ENCODE data around the gene ZNF697.
"Not testable (repeated sequence)": the region's sequence is repeated elsewhere in the genome, so short reads cannot be mapped to it uniquely, and the experiment has no call there.

ZNF697 gene

GRCh38 chr1:119647734-119648619 lies at the start of gene ZNF697:
Gene ZNF697, minus strand, starts transcription at chr1:119648266. Its CDS starts 22,166 bp downstream, at chr1:119626100.
- DNase-seq (ENCODE audit: low spot score), result peak; percentile 98
- TF ChIP-seq, protein P1, sequence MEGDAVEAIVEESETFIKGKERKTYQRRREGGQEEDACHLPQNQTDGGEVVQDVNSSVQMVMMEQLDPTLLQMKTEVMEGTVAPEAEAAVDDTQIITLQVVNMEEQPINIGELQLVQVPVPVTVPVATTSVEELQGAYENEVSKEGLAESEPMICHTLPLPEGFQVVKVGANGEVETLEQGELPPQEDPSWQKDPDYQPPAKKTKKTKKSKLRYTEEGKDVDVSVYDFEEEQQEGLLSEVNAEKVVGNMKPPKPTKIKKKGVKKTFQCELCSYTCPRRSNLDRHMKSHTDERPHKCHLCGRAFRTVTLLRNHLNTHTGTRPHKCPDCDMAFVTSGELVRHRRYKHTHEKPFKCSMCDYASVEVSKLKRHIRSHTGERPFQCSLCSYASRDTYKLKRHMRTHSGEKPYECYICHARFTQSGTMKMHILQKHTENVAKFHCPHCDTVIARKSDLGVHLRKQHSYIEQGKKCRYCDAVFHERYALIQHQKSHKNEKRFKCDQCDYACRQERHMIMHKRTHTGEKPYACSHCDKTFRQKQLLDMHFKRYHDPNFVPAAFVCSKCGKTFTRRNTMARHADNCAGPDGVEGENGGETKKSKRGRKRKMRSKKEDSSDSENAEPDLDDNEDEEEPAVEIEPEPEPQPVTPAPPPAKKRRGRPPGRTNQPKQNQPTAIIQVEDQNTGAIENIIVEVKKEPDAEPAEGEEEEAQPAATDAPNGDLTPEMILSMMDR (IDR thresholded peaks at IDR 0.05), result no peak
- peak within 1 kb of the TSS; percentile 97 for H3K4me3 ChIP-seq
- peak within 1 kb of the TSS; percentile 89 to 98 for H3K27ac ChIP-seq

- Histone ChIP-seq H3K4me3 (no peak overlapping the region), H3K27ac (no peak overlapping the region)
- TF ChIP-seq, protein P1 (IDR thresholded peaks at IDR 0.05), result no peak
- DNase-seq (ENCODE audit: low spot score), result no peak
Measured at GRCh38 chr1:119697598-119697997, 49.5 kb upstream of the ZNF697 start.

DNA sequence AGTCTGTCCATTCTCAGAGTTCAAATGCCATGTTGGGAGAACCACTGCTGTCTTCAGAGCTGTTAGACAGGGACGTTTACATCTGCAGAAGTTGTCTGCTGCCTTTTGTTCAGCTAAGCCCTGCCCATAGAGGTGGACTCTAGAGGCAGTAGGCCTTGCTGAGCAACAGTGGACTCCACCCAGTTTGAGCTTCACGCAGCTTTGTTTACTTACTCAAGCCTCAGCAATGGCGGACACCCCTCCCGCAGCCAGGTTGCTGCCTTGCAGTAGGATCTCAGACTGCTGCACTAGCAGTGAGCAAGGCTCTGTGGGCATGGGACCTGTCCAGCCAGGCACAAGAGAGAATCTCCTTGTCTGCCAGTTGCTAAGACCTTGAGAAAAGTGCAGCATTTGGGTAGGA lies 48.8 kb upstream of the ZNF697 start:
- H3K27ac ChIP-seq; H3K4me3 ChIP-seq; DNase-seq (ENCODE audit: low spot score): not testable (repeated sequence)

DNA sequence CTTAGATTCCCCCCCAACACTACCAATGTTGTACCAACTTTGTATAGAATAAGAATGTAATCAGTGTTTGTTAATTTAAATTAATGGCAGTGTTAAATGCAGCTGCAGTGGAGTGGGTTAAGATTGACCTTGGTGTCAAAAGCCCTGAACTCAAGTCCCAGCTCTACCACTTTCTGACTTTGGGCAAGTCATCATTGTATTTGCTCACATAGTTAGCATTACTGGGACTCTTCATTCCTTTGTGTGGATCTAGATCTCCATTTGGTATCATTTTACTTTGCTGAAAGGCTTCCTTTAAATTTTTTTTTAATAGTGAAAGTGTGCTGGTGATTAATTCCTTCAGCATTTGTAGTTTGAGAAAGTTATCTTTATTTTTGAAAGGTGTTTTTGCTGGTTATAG lies 41.4 kb upstream of the ZNF697 start:
- TF ChIP-seq, protein P1 (IDR thresholded peaks at IDR 0.05), result no peak
- H3K4me3 ChIP-seq, result no peak overlapping the region
- no peak for DNase-seq (ENCODE audit: low spot score)
- no peak overlapping the region for H3K27ac ChIP-seq

- TF ChIP-seq, protein P1 (IDR thresholded peaks at IDR 0.05), result no peak
- Histone ChIP-seq H3K27ac (no peak overlapping the region), H3K4me3 (no peak overlapping the region)
- DNase-seq (ENCODE audit: low spot score), result no peak
Measured at GRCh38 chr1:119688810-119689209, 40.7 kb upstream of the ZNF697 start.

- Histone ChIP-seq H3K27ac (no peak overlapping the region), H3K4me3 (no peak overlapping the region)
- DNase-seq (ENCODE audit: low spot score), result no peak
- TF ChIP-seq, protein P1 (IDR thresholded peaks at IDR 0.05), result no peak
Measured at GRCh38 chr1:119687434-119688079, 39.5 kb upstream of the ZNF697 start.

DNA sequence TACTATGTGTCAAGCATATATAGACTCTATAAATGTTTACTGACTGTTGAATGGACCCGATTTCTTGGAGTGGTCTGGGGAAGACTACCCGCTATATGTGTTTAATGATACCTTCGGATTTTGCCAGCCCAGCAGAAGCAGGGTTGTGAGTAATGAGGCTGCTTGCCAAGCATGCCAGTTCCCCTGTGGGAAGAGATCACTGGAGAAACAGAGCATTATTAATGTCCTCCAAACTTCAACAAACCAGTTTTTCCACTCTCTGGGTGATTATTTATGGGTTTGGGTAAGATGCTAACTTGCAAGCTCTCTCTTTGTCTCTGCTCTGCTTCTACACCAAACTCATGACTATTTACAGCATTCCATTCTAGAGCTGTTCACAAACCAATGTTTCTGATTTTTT lies 38.6 kb upstream of the ZNF697 start:
- TF ChIP-seq, protein P1 (IDR thresholded peaks at IDR 0.05), result no peak
- no peak for DNase-seq (ENCODE audit: low spot score)
- no peak overlapping the region for H3K4me3 ChIP-seq
- H3K27ac ChIP-seq, result no peak overlapping the region

All from coronary artery (tissue), 2 donors.